GM13976 (cell line): ENCODE measurements around the gene BASP1.
"Not testable (repeated sequence)": the region's sequence is repeated elsewhere in the genome, so short reads cannot be mapped to it uniquely, and the experiment has no call there.

ENCODE experiments used
- DNase-seq: peaks from one replicate; pipeline ENCODE4 v3.0.0; 2012; ENCODE audit warnings: low spot score
- in situ Hi-C: fragments of 300-500 bp; cut with MboI; formaldehyde crosslinking; loops from one replicate; pipeline ENCODE4 v1.12.0; 2022; ENCODE audit warnings: low sequenced_read_pairs, mixed read lengths, inconsistent platforms; ENCODE audit not compliant: unreplicated experiment
- TF ChIP-seq, protein P1 (sequence below): IDR thresholded peaks from 2 replicates; pipeline ENCODE4 v1.5.1; 2012; ENCODE audit warnings: borderline replicate concordance, mild to moderate bottlenecking; ENCODE audit not compliant: insufficient read depth; ENCODE audit errors: extremely low read depth, missing control alignments, control extremely low read depth

The BASP1 gene

DNA sequence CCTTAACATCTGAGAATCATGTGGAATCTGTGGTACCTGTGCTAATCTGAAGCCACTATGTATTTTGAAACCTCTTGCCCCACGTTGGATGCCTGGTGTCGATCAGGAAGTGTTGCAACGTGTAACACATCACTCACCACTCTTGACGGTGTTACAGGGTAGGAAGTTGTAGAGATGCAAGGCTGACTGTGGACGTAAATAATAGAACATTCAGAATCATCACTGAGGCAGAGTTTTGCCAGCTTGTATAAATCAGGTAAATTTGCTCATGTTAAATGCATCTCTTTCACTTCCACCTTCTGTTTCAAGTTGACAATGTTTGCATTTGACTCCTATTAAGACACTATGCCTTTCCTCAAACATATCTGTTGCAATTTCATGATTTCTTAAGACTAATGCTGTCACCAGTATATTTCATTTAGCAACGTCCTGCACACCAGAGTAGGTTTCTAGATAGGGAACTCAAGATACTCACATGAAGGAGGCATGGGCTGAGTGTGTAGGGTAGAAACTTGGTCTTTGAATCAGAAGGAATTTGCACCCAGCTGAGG is 38.1 kb downstream of the BASP1 start:
- no peak for DNase-seq
- TF ChIP-seq, protein P1, sequence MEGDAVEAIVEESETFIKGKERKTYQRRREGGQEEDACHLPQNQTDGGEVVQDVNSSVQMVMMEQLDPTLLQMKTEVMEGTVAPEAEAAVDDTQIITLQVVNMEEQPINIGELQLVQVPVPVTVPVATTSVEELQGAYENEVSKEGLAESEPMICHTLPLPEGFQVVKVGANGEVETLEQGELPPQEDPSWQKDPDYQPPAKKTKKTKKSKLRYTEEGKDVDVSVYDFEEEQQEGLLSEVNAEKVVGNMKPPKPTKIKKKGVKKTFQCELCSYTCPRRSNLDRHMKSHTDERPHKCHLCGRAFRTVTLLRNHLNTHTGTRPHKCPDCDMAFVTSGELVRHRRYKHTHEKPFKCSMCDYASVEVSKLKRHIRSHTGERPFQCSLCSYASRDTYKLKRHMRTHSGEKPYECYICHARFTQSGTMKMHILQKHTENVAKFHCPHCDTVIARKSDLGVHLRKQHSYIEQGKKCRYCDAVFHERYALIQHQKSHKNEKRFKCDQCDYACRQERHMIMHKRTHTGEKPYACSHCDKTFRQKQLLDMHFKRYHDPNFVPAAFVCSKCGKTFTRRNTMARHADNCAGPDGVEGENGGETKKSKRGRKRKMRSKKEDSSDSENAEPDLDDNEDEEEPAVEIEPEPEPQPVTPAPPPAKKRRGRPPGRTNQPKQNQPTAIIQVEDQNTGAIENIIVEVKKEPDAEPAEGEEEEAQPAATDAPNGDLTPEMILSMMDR = no peak
- in situ Hi-C loops = loop anchor here (25.0 kb wide), 1 partner anchor 1482 kb away; no protein-coding TSS in a partner anchor

DNA sequence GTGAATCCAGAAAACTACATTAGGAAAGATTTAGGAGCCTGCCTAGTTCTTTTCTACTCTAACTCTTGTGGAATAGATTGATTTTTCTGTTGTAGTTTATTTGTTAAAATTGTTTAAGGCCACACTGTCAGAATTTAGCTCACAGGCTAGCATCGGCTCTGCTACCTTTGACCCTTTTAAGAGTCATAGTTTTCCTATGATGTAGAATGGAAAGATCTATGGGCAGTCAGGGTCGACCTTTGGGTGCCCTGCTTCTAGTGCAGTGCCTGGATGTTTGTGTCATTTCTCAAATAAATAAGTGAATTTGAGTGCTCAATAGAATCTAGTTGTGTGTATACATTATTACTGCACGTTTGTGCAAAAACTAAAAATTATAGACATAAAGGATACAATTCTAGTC is 38.7 kb downstream of the BASP1 start:
- in situ Hi-C loops = loop anchor here (25.0 kb wide), 1 partner anchor 1481 kb away; no protein-coding TSS in a partner anchor

DNA sequence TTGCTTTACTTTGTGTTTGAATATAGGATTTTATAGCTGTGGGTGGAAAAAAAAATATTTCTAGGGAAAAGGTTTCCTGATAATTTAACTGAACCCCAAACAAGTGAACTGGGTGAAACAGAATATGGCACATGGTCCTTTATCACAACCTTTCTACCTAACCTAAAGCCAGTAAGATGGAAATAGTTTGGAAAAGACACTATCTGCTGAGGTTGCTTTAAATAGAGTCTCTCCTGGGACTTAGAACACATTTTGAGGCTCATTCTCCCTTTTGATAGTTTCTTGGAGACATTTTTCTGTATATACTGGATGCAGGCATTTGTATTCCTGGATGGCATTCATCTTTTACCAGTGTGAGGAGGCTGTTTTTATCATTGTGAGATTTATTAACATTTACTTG is 39.4 kb downstream of the BASP1 start:
- TF ChIP-seq, protein P1 = no peak
- in situ Hi-C loops = loop anchor here (25.0 kb wide), 1 partner anchor 1480 kb away; no protein-coding TSS in a partner anchor

More for the DNA sequence above, 38.7 kb downstream of the BASP1 start:
- DNase-seq = no peak
- TF ChIP-seq, protein P1 = no peak

DNA sequence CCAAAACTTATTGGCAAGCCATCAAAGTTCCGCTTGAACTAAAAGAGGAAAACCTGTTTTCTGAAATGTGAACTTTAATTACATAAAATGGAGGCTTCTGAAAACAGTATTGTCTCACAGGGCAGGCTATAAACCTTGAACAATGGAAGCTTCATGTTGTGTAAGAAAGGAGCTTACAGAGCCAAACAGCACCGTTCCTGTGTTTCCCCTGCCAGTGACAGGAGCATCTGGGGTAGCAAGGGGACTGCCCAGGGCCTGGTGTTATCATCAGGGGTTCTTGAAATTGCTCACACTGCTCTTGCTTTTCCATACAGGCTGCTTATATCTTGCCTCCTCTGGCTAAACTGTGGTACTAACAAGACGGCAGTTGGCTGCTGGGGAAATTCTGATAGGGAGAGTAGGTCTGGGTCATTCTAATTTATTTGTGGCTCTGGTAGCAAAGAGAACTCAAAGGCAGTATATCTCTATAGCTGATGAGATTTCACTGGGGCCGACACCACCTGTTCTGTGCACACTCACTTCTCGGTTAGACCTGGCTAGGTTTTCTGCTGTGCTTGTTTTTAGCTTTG is 40.4 kb downstream of the BASP1 start:
- TF ChIP-seq, protein P1 = no peak
- DNase-seq = peak; percentile 52
- in situ Hi-C loops = loop anchor here (25.0 kb wide), 1 partner anchor 1480 kb away; no protein-coding TSS in a partner anchor

More for the DNA sequence above, 39.4 kb downstream of the BASP1 start:
- DNase-seq = no peak

DNA sequence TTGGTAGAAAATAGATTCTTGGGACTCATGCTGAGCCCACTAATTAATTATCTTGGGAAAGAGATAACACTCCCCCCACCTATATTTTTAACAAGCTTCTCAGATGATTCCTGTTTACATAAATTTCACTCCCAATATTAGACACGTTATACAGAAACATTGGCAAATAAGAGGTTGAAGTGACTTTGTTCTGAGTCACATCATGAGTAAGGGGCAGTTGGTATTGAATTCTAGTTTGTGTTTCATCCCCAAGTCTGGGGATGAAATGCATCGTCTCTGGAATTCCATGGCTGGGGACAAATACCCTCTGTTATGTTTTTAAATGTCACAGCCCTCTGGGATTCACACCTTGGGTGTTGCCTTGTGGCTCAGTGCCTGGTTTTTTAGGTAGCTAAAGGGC is 41.0 kb downstream of the BASP1 start:
- TF ChIP-seq, protein P1 = no peak
- DNase-seq = no peak
- in situ Hi-C loops = loop anchor here (25.0 kb wide), 1 partner anchor 1479 kb away; no protein-coding TSS in a partner anchor

DNA sequence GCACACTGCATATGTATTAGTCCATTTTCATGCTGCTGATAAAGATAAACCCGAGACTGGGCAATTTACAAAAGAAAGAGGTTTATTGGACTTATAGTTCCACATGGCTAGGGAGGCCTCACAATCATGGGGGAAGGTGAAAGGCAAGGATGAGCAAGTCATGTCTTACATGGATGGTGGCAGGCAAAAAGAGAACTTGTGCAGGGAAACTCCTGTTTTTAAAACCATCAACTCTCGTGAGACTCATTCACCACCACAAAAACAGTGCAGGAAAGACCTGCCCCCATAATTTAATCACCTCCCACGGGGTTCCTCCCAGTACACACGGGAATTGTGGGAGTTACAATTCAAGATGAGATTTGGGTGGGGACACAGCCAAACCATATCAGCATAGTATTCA is 41.6 kb downstream of the BASP1 start:
- in situ Hi-C loops = loop anchor here (25.0 kb wide), 1 partner anchor 1478 kb away; no protein-coding TSS in a partner anchor
- DNase-seq = not testable (repeated sequence)

DNA sequence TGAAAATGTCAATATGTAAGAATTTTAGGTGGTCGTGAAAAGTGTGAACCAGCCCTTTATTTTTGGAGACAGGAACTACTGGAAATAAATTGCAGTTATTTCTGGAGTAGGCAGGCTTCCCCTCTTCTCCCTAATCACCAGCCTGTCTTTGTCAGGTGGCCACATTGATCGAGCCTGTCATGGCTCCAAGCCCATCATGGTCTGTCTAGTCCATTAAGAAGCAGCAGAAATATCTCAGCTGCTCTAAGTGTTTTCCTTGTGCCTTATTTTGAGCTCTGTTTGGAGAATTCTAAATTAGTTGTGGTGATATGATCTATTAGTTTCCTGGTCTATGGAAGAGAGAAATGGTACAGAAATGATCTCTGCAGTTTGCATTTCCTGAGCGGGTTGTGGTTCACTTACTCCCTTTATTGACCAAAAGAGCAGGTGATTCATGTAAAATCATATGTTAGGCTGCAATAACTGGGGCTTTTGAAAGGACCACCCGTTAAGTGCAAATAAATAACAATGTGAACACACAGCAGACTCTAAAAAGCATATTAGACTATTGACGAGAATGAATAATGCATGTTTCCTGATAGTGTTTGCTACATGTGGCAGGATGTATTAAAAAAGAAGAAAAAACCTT is 42.3 kb downstream of the BASP1 start:
- in situ Hi-C loops = loop anchor here (25.0 kb wide), 1 partner anchor 1478 kb away; no protein-coding TSS in a partner anchor
- TF ChIP-seq, protein P1 = no peak
- no peak for DNase-seq
